ENCODE results near the gene CDC25B.
"Not testable (repeated sequence)": the region's sequence is repeated elsewhere in the genome, so short reads cannot be mapped to it uniquely, and the experiment has no call there.

Gene CDC25B

DNA sequence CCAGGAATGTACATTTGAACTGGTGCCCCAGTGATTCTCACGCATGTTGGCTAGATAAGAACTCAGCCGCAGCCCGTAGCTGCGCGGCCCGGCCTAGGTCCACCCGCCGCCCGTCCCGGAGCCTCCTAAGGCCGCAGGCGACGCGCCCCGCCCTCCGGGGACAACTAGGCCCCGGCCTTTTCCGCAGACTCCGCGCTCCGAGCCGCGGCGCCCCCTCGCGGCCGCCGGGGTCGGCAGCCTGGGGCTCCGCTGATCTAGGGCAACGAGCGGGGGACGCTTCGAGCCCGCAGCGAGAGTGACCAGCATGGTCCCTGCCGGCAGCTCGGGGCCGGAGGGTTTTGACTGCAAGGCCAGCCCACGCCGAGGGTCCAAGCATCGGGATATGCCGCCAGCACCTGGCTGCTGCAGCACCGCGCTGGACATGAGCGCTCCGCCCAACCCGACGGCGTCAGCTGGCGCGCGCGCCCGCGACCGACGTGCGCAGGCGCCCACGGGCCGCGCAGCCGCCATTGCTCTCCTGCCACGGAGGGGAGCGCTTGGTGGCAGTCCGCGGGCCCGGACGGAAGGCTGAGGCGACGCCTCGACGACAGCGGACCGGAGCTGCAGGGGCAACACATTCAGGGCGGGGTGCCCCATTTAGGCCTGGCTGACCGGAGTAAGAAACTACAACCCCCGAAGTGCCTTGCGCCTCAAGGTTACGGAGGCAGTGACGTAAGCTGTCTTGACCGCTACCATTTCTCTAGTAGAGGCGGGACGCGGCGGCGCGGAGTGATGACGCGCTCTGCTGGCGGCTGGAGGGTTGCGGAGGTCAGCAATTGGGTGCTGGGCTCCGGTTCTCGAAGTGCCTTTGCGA, 24.2 kb downstream of the CDC25B start, which contains the start of gene AP5S1:
Gene AP5S1 (plus strand): TSS at position 500 of the 853 bp plus-strand sequence. CDS start 1,571 bp downstream, outside the sequence.
- peak; percentile 97 to 99 for DNase-seq (ENCODE audit: low spot score in 2 of 2)
- ATAC-seq: peak; percentile 89
- H3K36me3 Mint-ChIP-seq: peaks cover 36% of the 10 kb centered on the region
- peak within 1 kb of the TSS; percentile 96 for H3K27ac Mint-ChIP-seq
- peak within 1 kb of the TSS; percentile 87 for H3K4me3 Mint-ChIP-seq
- H3K4me1 Mint-ChIP-seq: peaks cover 45% of the 10 kb centered on the region
- no peaks in the 10 kb centered on the region for H3K9me3 Mint-ChIP-seq

DNA sequence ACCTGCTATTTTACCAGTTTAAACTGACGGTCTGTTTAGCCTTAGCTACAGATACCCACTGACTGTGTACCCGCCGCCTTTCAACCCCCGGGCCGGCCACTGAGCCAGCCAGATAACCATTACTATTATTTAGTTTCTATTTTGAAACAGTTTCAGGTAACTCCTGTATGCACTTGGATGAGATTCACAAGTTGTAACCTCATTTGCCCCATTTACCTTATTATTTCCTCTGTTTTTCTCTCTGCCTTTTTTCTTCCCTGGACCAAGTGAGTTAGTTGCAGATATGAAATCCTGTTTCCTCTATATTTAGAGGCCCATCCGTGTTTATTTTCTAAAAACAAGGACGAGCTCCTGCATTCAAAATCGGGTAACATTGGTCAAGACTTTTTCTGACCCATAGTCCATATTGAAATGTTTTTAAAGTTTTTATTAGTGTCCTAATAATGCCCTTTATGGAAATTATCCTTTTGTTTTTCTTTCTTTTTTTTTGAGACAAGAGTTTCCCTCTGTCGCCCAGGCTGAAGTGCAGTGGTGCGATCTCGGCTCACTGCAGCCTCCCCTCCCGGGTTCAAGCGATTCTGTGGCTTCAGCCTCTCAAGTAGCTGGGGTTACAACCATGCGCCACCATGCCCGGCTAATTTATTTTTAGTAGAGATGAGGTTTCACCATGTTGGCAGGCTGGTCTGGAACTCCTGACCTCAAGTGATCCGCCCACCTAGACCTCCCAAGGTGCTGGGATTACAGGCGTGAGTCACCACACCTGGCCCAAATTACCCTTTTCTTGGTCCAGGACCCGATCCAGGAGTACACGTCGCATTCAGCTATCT, 25.0 kb downstream of the CDC25B start:
- Mint-ChIP-seq H3K9me3 (no peaks in the 10 kb centered on the region), H3K36me3 (peaks cover 40% of the 10 kb centered on the region), H3K4me3 (peak overlapping the region; percentile 87), H3K4me1 (peaks cover 37% of the 10 kb centered on the region), H3K27ac (peak overlapping the region; percentile 96)
- DNase-seq (ENCODE audit: low spot score in 2 of 2) (no peak), ATAC-seq (no peak)

DNA sequence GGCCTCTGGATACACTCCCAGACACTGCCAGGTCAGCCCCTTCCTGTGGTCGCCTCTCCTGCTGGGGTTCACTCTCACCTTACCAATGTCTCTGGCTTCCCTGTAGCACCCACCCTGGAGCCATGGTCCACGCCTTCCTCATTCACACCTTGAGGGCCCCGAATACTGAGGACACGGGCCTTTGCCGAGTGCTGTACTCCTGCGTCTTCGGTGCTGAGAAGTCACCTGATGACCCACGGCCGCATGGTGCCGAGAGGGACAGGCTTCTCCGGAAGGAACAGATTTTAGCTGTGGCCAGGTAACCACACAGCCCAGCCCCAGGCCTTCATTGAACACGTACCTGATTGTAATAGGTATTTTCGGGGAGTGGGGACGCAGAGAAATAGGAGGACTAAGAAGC, 25.9 kb downstream of the CDC25B start:
- Mint-ChIP-seq H3K27ac (peak overlapping the region; percentile 96), H3K4me1 (peaks cover 29% of the 10 kb centered on the region), H3K9me3 (no peaks in the 10 kb centered on the region), H3K36me3 (peaks cover 40% of the 10 kb centered on the region), H3K4me3 (peak overlapping the region; percentile 87)
- no peak for DNase-seq (ENCODE audit: low spot score in 2 of 2)
- ATAC-seq: no peak

DNA sequence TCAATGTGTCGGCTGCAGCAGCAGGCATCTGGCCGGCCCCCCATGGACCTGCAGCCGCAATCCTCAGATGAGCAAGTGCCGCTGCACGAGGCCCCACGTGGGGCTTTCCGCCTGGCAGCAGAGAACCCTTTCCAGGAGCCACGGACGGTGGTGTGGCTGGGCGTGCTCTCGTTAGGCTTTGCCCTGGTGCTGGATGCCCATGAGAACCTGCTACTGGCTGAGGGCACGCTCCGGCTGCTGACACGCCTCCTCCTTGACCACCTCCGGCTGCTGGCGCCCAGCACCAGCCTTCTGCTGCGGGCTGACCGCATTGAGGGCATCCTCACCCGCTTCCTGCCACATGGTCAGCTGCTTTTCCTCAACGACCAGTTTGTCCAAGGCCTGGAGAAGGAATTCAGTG, 27.8 kb downstream of the CDC25B start:
- H3K27ac Mint-ChIP-seq: no peak overlapping the region
- H3K4me1 Mint-ChIP-seq: peaks cover 20% of the 10 kb centered on the region
- peaks cover 37% of the 10 kb centered on the region for H3K36me3 Mint-ChIP-seq
- no peak for DNase-seq (ENCODE audit: low spot score in 2 of 2)
- H3K9me3 Mint-ChIP-seq: no peaks in the 10 kb centered on the region
- ATAC-seq: no peak
- no peak overlapping the region for H3K4me3 Mint-ChIP-seq

DNA sequence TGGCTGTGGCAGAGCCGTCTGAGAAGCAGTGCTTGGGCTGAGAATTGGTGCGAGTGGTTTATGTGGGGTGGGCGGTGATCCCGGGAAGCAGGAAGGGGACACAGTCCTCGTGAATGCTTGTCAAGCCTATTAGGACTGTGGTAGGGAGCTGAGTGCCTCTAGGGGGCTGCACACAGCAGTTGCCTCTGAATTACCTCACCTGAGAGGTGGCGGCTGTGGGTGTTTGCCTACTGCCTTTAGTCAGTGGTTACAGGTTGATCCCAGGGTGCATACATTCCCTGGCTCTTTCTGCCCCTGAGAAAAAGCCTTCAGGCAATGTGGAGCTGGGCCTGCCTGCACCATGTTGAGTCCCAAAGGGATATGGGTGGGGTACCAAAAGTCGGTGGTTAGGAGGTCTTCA, 29.4 kb downstream of the CDC25B start:
- DNase-seq (ENCODE audit: low spot score in 2 of 2) (no peak), ATAC-seq (no peak)
- Mint-ChIP-seq H3K27ac (peak overlapping the region; percentile 55), H3K9me3 (no peaks in the 10 kb centered on the region), H3K36me3 (peaks cover 31% of the 10 kb centered on the region), H3K4me3 (no peak overlapping the region), H3K4me1 (peaks cover 9% of the 10 kb centered on the region)

DNA sequence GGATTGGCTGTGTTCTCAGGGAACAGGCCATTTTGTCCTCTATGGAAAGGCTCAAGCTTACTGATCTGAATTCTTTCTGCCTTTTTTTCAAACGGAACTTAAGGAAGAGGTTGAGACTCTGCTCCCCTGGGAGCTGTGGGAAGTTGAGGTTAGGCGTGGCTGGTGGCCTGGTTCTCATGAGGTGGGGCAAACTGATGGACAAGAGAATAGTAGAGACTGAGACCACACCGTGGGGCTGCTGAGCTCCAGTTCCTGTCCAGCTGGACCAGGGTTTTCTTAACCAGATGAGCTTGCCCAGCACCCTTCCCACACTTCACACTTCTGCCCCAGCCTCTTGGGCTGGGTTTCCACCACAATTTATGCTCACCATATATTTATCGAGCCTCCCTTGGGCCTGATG, 30.3 kb downstream of the CDC25B start:
- peaks cover 7% of the 10 kb centered on the region for H3K4me1 Mint-ChIP-seq
- ATAC-seq (no peak), DNase-seq (ENCODE audit: low spot score in 2 of 2) (no peak)
- H3K4me3 Mint-ChIP-seq: no peak overlapping the region
- peaks cover 23% of the 10 kb centered on the region for H3K36me3 Mint-ChIP-seq
- H3K9me3 Mint-ChIP-seq: no peaks in the 10 kb centered on the region
- peak overlapping the region; percentile 55 for H3K27ac Mint-ChIP-seq

DNA sequence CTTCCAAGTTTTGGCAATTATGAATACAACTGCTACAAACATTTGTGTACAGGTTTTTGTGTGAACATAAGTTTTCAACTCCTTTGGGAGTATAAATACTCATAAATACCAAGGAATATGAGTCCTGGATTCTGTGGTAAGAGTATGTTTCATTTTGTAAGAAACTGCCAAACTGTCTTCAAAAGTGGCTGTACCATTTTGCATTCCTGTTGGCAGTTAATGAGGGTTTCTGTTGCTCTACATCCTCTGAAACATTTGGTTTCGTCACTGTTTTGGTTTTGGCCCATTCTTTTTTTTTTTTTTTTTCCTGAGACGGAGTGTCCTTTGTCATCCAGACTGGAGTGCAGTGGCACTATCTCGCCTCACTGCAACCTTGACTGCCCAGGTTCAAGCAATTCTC, 32.7 kb downstream of the CDC25B start:
- H3K4me1 Mint-ChIP-seq: no peaks in the 10 kb centered on the region
- ATAC-seq (no peak), DNase-seq (ENCODE audit: low spot score in 2 of 2) (no peak)
- no peaks in the 10 kb centered on the region for H3K9me3 Mint-ChIP-seq
- peaks cover 18% of the 10 kb centered on the region for H3K36me3 Mint-ChIP-seq
- H3K4me3 Mint-ChIP-seq: no peak overlapping the region
- H3K27ac Mint-ChIP-seq: no peak overlapping the region

DNA sequence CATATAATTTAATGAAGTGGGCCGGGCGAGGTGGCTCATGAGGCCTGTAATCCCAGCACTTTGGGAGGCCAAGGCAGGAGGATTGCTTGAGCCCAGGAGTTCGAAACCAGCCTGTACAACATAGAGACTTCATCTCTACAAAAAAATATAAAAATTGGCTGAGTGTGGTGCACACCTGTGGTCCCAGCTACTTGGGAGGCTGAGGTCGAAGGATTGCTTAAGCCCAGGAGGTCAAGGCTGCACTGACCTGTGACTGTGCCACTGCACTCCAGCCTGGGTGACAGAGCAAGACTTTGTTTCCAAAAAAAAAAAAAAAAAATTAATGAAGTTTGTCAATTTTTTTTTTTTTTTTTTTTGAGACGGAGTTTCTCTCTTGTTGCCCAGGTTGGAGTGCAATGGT, 33.8 kb downstream of the CDC25B start:
- H3K27ac Mint-ChIP-seq: peak overlapping the region; percentile 48
- H3K4me1 Mint-ChIP-seq; ATAC-seq; H3K4me3 Mint-ChIP-seq; DNase-seq (ENCODE audit: low spot score in 2 of 2); H3K36me3 Mint-ChIP-seq; H3K9me3 Mint-ChIP-seq: not testable (repeated sequence)

DNA sequence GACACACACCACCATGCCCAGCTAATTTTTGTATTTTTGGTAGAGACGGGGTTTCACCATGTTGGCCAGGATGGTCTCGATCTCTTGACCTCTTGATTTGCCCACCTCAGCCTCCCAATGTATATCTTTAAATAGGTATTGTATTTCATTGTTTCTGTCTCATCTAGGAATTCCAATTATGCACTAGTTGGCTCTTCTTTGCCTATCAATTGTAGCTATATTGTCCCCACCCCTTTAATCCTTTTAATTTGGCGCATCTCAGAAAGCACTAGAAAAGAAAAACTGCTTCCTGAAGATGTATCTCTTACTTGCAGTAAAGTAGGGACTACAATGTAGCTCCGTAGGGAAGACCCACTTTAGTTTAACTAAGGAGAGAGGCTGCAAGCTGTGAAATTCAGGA, 40.0 kb downstream of the CDC25B start:
- Mint-ChIP-seq H3K4me1 (no peaks in the 10 kb centered on the region), H3K27ac (no peak overlapping the region), H3K36me3 (no peaks in the 10 kb centered on the region), H3K9me3 (no peaks in the 10 kb centered on the region), H3K4me3 (no peak overlapping the region)
- ATAC-seq: no peak
- no peak for DNase-seq (ENCODE audit: low spot score in 2 of 2)

DNA sequence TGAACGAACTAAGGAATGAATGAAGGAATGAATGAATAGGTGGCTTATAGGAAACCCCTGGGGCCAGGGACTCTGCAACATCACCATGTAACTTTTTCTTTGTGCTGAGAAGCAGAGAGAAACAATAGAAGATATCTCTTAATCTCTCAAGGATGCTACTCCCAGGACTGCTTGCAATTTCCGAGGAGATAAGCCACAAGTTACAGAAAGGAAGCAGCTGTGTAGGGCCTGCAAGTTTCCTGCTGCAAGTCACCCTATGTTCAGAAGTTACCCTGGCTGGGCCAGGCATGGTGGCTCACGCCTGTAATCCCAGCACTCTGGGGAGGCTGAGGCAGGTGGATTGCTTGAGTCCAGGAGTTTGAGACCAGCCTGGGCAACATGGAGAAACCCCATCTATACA, 43.2 kb downstream of the CDC25B start:
- no peak for ATAC-seq
- DNase-seq (ENCODE audit: low spot score in 2 of 2): no peak
- H3K4me3 Mint-ChIP-seq: no peak overlapping the region

DNA sequence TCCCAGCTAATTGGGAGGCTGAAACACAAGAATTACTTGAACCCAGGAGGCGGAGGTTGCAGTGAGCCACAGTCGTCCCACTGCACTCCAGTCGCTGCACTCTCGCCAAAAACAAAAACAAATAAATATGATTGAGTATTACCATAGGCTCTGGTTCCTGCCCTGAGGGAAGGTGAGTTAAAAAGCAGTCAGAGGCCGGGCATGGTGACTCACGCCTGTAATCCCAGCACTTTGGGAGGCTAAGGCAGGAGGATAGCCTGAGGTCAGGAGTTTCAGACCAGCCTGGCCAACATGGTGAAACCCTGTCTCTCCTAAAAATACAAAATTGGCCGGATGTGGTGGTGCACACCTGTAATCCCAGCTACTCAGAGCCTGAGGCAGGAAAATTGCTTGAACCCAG, 44.1 kb downstream of the CDC25B start:
- ATAC-seq: not testable (repeated sequence)

More for the DNA sequence above, 43.2 kb downstream of the CDC25B start:
- H3K27ac Mint-ChIP-seq: peak overlapping the region; percentile 34
- no peaks in the 10 kb centered on the region for H3K36me3 Mint-ChIP-seq
- H3K9me3 Mint-ChIP-seq: no peaks in the 10 kb centered on the region
- no peaks in the 10 kb centered on the region for H3K4me1 Mint-ChIP-seq

DNA sequence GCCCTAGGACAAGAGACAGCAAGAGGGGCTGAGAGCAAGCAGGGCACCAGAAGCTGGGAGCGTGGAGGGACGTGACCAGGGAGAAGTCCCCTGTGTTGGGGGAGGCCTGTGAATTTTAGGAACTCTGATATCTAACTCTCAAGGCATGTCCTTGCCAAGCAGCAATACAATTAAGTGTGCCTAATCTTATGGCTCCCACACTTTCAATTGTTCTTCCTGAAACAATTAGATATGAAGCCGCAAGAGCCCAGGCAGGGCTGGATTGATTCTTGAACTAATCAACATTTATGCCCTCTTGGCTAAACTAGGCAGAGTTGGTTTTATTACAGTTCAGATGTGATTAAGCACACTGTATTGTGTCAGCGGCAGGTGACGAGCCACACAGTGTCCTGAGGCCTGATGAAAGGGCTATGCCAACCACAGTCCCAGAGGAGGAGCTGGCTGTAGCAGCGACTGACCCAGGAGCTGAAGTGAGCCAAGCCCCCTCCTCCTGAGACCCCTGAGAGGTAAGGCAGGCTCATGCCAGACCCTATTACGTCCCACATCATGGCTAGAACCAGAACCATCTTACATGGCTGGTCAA, 46.3 kb downstream of the CDC25B start:
- peaks cover 4% of the 10 kb centered on the region for H3K4me1 Mint-ChIP-seq
- H3K9me3 Mint-ChIP-seq: no peaks in the 10 kb centered on the region
- DNase-seq (ENCODE audit: low spot score in 2 of 2): no peak
- no peak for ATAC-seq
- H3K4me3 Mint-ChIP-seq: no peak overlapping the region
- peaks cover 4% of the 10 kb centered on the region for H3K36me3 Mint-ChIP-seq
- H3K27ac Mint-ChIP-seq: no peak overlapping the region

More for the DNA sequence above, 44.1 kb downstream of the CDC25B start:
- not testable (repeated sequence) for H3K9me3 Mint-ChIP-seq; H3K4me1 Mint-ChIP-seq; H3K27ac Mint-ChIP-seq; H3K36me3 Mint-ChIP-seq; H3K4me3 Mint-ChIP-seq; DNase-seq (ENCODE audit: low spot score in 2 of 2)

DNA sequence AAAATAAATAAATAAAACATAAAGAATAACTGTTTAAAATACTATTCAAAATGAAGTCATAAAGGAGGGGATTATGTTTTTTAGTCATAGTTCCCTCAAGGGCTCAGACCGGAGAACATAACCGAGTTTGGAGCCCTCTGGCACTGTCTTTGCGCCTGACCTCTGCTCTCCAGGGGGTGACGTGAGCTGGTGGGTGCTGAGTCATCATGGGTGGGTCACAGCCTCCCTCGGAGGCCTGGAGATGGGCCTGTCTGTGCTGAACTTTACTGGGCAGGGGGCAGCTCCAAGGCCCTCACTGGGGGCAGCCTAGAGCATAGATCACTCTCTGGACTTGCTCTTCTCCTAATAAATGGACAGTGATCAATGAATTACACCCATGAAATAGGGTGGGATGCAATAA, 47.4 kb downstream of the CDC25B start:
- peaks cover 13% of the 10 kb centered on the region for H3K4me1 Mint-ChIP-seq
- H3K36me3 Mint-ChIP-seq: peaks cover 4% of the 10 kb centered on the region
- H3K4me3 Mint-ChIP-seq: no peak overlapping the region
- no peak overlapping the region for H3K27ac Mint-ChIP-seq
- no peaks in the 10 kb centered on the region for H3K9me3 Mint-ChIP-seq
- no peak for DNase-seq (ENCODE audit: low spot score in 2 of 2)
- no peak for ATAC-seq

DNA sequence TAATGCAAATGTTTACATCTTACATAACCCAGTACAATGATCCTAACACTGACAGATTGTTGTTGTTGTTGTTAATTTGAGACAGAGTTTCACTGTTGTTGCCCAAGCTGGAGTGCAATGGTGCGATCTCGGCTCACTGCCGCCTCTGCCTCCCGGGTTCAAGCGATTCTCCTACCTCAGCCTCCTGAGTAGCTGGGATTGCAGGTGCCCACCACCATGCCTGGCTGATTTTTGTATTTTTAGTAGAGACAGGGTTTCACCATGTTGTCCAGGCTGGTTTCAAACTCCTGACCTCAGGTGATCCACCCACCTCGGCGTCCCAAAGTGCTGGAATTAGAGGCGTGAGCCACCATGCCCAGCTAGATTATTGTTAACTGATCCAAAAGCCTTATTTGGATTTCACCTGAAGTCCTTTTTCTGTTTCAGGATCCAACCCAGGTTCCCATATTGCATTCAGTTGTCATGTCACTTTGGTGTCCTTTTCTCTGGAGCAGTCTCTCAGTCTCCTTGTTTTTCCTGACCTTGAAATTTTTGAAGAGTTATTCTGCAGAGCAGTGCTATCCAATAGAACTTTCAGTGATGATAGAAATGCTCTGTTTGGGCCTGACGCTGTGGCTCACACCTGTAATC, 48.0 kb downstream of the CDC25B start:
- H3K9me3 Mint-ChIP-seq; H3K36me3 Mint-ChIP-seq; DNase-seq (ENCODE audit: low spot score in 2 of 2); H3K4me3 Mint-ChIP-seq; ATAC-seq; H3K27ac Mint-ChIP-seq: not testable (repeated sequence)
- peaks cover 19% of the 10 kb centered on the region for H3K4me1 Mint-ChIP-seq

DNA sequence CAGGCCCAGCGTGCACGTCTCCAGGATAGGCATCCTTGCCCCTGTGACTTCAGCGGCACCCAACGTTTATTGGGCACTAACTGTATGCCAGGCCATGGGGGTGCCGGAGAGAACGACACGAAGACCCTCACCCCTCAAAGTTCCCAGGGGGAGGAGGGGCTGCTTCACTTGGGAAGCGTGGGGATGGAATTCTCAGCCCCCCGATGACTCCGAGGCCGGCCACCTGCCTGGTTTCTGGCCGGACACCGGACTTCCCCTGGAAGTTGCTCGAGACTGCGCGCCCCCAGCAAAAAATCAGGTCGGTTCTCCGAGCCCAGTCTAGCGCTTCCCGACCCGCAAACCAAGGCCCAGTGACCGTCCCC, 50.2 kb downstream of the CDC25B start:
- H3K9me3 Mint-ChIP-seq: no peaks in the 10 kb centered on the region
- peaks cover 22% of the 10 kb centered on the region for H3K36me3 Mint-ChIP-seq
- peaks cover 25% of the 10 kb centered on the region for H3K4me1 Mint-ChIP-seq
- ATAC-seq (no peak), DNase-seq (ENCODE audit: low spot score in 2 of 2) (peak in 1 of 2 donors; percentile 62)
- peak overlapping the region; percentile 84 for H3K4me3 Mint-ChIP-seq
- H3K27ac Mint-ChIP-seq: peak overlapping the region; percentile 95

Data from stimulated activated effector memory CD8-positive, alpha-beta T cell treated with anti-CD3 and anti-CD28 coated beads, Interleukin-12 subunit alpha, Interleukin-12 subunit beta, amount 100 ng/mL, for 72 hours (primary cell).